Activated CD4-positive, alpha-beta T cell treated with anti-CD3 and anti-CD28 coated beads, Interleukin-2, amount 50 U/mL, for 16 hours (primary cell): ENCODE data around the gene TREH.
"Not testable (repeated sequence)": the region's sequence is repeated elsewhere in the genome, so short reads cannot be mapped to it uniquely, and the experiment has no call there.

Experiments
- DNase-seq: peaks from one replicate; pipeline ENCODE4 v3.0.0-alpha.2; 2020

The TREH gene

GRCh38 chr11:118694771-118695170, 15.3 kb upstream of the TREH start:
- no peak for DNase-seq

GRCh38 chr11:118694185-118694584, 14.7 kb upstream of the TREH start:
- DNase-seq, result no peak

- peak; percentile 87 for DNase-seq
Observed at GRCh38 chr11:118691926-118692830, 12.7 kb upstream of the TREH start.

GRCh38 chr11:118690553-118691304, 11.3 kb upstream of the TREH start:
- no peak for DNase-seq

- DNase-seq, result peak; percentile 90
Observed at GRCh38 chr11:118689852-118690552, 10.6 kb upstream of the TREH start.

- no peak for DNase-seq
Observed at GRCh38 chr11:118689503-118689851, 10.0 kb upstream of the TREH start.

GRCh38 chr11:118688851-118689502, 9.5 kb upstream of the TREH start:
- no peak for DNase-seq

GRCh38 chr11:118688339-118688738, 8.9 kb upstream of the TREH start:
- DNase-seq, result not testable (repeated sequence)

- DNase-seq, result no peak
Observed at GRCh38 chr11:118687906-118688305, 8.5 kb upstream of the TREH start.

- DNase-seq, result no peak
Observed at GRCh38 chr11:118684187-118684586, 4.7 kb upstream of the TREH start.

- DNase-seq, result not testable (repeated sequence)
Observed at GRCh38 chr11:118682939-118683338, 3.5 kb upstream of the TREH start.

GRCh38 chr11:118682372-118682771, 2.9 kb upstream of the TREH start:
- no peak for DNase-seq

- not testable (repeated sequence) for DNase-seq
Observed at GRCh38 chr11:118678908-118679307, 542 bp downstream of the TREH start.

GRCh38 chr11:118677977-118678376, 1.5 kb downstream of the TREH start:
- no peak for DNase-seq

GRCh38 chr11:118674082-118674435, 5.4 kb downstream of the TREH start:
- DNase-seq, result no peak

GRCh38 chr11:118673361-118674081, 5.9 kb downstream of the TREH start:
- DNase-seq, result no peak

GRCh38 chr11:118672846-118673245, 6.6 kb downstream of the TREH start:
- no peak for DNase-seq

GRCh38 chr11:118671254-118671653, 8.2 kb downstream of the TREH start:
- DNase-seq, result no peak

GRCh38 chr11:118670063-118670462, 9.4 kb downstream of the TREH start:
- DNase-seq, result no peak

GRCh38 chr11:118666371-118666770, 13.1 kb downstream of the TREH start:
- DNase-seq, result no peak

GRCh38 chr11:118663902-118664301, 15.5 kb downstream of the TREH start:
- DNase-seq, result no peak

GRCh38 chr11:118663381-118663780, 16.1 kb downstream of the TREH start:
- DNase-seq, result no peak
